Right renal cortex interstitium (tissue), 3 donors: Measurements from ENCODE around the gene MRPS16. TPM values are rescaled to one million over a fixed set of nuclear protein-coding genes. Genes with fewer than 3 reads are reported as not detected.

Experiments
- DNase-seq, 3 donors: peaks; one replicate each; pipeline ENCODE4 v3.0.0-alpha.2; 2013; ENCODE audit warnings: low read depth in 3 of 3, low spot score in 2 of 3
- polyA plus RNA-seq, 3 donors: library from polyadenylated mRNA; unstranded; fragments of 120-200 nt; gene quantifications; one replicate each; pipeline ENCODE4 v1.2.1, GENCODE V29; 2013; ENCODE audit not compliant: insufficient read length in 3 of 3

The MRPS16 gene
- polyA plus RNA-seq, 3 donors: 73.1 to 80.8 (median 80.3) TPM

GRCh38 chr10:73244866-73245477 lies 7.5 kb downstream of the MRPS16 start:
- DNase-seq: no peak

GRCh38 chr10:73239908-73240307 lies 12.5 kb downstream of the MRPS16 start:
- no peak for DNase-seq

GRCh38 chr10:73238990-73239566 lies 13.4 kb downstream of the MRPS16 start:
- DNase-seq: no peak

- DNase-seq: no peak
Measured at GRCh38 chr10:73234695-73235094, 17.7 kb downstream of the MRPS16 start.

GRCh38 chr10:73233883-73234282 lies 18.6 kb downstream of the MRPS16 start:
- no peak for DNase-seq

GRCh38 chr10:73232887-73233286 lies 19.6 kb downstream of the MRPS16 start:
- DNase-seq: no peak

GRCh38 chr10:73229567-73229966 lies 22.9 kb downstream of the MRPS16 start:
- DNase-seq: no peak

GRCh38 chr10:73228247-73228646 lies 24.2 kb downstream of the MRPS16 start:
- no peak for DNase-seq

- no peak for DNase-seq
Measured at GRCh38 chr10:73226663-73227062, 25.8 kb downstream of the MRPS16 start.

- DNase-seq: no peak
Measured at GRCh38 chr10:73225518-73225917, 26.9 kb downstream of the MRPS16 start.

GRCh38 chr10:73220989-73221388 lies 31.5 kb downstream of the MRPS16 start:
- no peak for DNase-seq

- DNase-seq: no peak
Measured at GRCh38 chr10:73219384-73219783, 33.1 kb downstream of the MRPS16 start.

GRCh38 chr10:73218431-73219191 lies 33.8 kb downstream of the MRPS16 start:
- DNase-seq: no peak

- no peak for DNase-seq
Measured at GRCh38 chr10:73217628-73218027, 34.8 kb downstream of the MRPS16 start.

- no peak for DNase-seq
Measured at GRCh38 chr10:73215749-73216148, 36.7 kb downstream of the MRPS16 start.

GRCh38 chr10:73211106-73211811 lies 41.2 kb downstream of the MRPS16 start:
- no peak for DNase-seq

- no peak for DNase-seq
Measured at GRCh38 chr10:73210395-73211105, 41.9 kb downstream of the MRPS16 start.

- peak in 1 of 3 donors; percentile 2 for DNase-seq
Measured at GRCh38 chr10:73209705-73210104, 42.7 kb downstream of the MRPS16 start.

GRCh38 chr10:73207883-73208282 lies 44.6 kb downstream of the MRPS16 start:
- no peak for DNase-seq

- no peak for DNase-seq
Measured at GRCh38 chr10:73206385-73206784, 46.1 kb downstream of the MRPS16 start.

- no peak for DNase-seq
Measured at GRCh38 chr10:73205890-73206289, 46.6 kb downstream of the MRPS16 start.
